PC-9 (cell line): ENCODE measurements around the gene GALE.

Source experiments
- EZH2 ChIP-seq: fragments of 200-600 bp; sonication (generic); IDR thresholded peaks from 2 replicates; pipeline ENCODE4 v1.8.0; 2017; ENCODE audit warnings: antibody characterized with exemption, low read depth
- TF ChIP-seq, protein P1 (sequence below): fragments of 200-600 bp; sonication (generic); conservative IDR thresholded peaks from 2 replicates; pipeline ENCODE4 v1.6.1; 2017; ENCODE audit warnings: mixed run types, antibody characterized with exemption, mild to moderate bottlenecking, moderate library complexity

DNA sequence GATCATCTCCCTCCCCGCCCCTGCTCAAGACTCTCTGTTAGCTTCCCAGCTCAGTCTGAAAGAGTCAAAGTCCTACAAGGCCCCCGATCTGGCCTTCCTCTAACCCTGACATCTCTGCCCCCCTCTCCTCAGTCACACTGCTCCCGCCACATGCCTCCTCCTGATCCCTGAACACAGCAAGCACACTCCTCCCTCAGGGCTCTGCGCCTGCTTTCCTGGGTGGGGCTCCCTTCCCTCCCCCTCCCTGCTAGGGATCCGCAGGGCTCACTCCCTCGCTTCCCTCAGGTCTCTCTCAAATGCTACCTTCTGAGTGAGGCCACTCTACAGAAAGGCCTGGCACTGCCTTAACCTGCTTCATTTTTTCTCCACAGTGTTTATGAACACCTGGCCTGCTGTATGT lies 5.7 kb upstream of the GALE start:
- TF ChIP-seq, protein P1, sequence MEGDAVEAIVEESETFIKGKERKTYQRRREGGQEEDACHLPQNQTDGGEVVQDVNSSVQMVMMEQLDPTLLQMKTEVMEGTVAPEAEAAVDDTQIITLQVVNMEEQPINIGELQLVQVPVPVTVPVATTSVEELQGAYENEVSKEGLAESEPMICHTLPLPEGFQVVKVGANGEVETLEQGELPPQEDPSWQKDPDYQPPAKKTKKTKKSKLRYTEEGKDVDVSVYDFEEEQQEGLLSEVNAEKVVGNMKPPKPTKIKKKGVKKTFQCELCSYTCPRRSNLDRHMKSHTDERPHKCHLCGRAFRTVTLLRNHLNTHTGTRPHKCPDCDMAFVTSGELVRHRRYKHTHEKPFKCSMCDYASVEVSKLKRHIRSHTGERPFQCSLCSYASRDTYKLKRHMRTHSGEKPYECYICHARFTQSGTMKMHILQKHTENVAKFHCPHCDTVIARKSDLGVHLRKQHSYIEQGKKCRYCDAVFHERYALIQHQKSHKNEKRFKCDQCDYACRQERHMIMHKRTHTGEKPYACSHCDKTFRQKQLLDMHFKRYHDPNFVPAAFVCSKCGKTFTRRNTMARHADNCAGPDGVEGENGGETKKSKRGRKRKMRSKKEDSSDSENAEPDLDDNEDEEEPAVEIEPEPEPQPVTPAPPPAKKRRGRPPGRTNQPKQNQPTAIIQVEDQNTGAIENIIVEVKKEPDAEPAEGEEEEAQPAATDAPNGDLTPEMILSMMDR: no peak
- TF ChIP-seq EZH2: no peak
